Loucy (cell line): Measurements from ENCODE around the gene CEP112.

Experiments
- H2AFZ ChIP-seq: fragments of 200-600 bp; sonication (generic); 2 replicates; pipeline ENCODE4 v1.6.0; 2016; ENCODE audit warnings: antibody characterized with exemption, mild to moderate bottlenecking, low read length, moderate library complexity
- H3F3A ChIP-seq: fragments of 200-600 bp; 2 replicates; pipeline ENCODE4 v1.6.0; 2016; ENCODE audit warnings: antibody characterized with exemption, low read depth, mild to moderate bottlenecking
- H3K27me3 ChIP-seq: fragments of 200-600 bp; sonication (generic); 2 replicates; pipeline ENCODE4 v1.6.1; 2014; ENCODE audit warnings: low read length, mild to moderate bottlenecking; ENCODE audit not compliant: insufficient read depth, poor library complexity, severe bottlenecking
- H3K36me3 ChIP-seq: fragments of 200-600 bp; sonication (generic); 2 replicates; pipeline ENCODE4 v1.6.1; 2016; ENCODE audit warnings: low read length; ENCODE audit not compliant: insufficient read depth
- H3K4me1 ChIP-seq: fragments of 200-600 bp; sonication (generic); 2 replicates; pipeline ENCODE4 v1.5.1; 2014; ENCODE audit warnings: low read length, mild to moderate bottlenecking; ENCODE audit not compliant: insufficient read depth, poor library complexity, severe bottlenecking
- H3K4me2 ChIP-seq: fragments of 200-600 bp; sonication (generic); 2 replicates; pipeline ENCODE4 v1.6.0; 2014; ENCODE audit warnings: antibody characterized with exemption, low read length, low read depth, mild to moderate bottlenecking; ENCODE audit not compliant: poor library complexity, severe bottlenecking
- H3K4me3 ChIP-seq: fragments of 200-600 bp; sonication (generic); 2 replicates; pipeline ENCODE4 v1.5.1; 2014; ENCODE audit warnings: low read length, mild to moderate bottlenecking, mixed read lengths; ENCODE audit not compliant: poor library complexity, severe bottlenecking
- H3K79me2 ChIP-seq: fragments of 200-600 bp; sonication (generic); 2 replicates; pipeline ENCODE4 v1.6.1; 2014; ENCODE audit warnings: low read length; ENCODE audit not compliant: insufficient read depth
- H3K9ac ChIP-seq: fragments of 200-600 bp; sonication (generic); 2 replicates; pipeline ENCODE4 v1.6.0; 2014; ENCODE audit warnings: mild to moderate bottlenecking, low read depth, low read length, moderate library complexity; ENCODE audit not compliant: poor library complexity, severe bottlenecking
- H3K9me2 ChIP-seq: fragments of 200-600 bp; sonication (generic); replicated peaks from 2 replicates; pipeline ENCODE4 v1.6.1; 2016; ENCODE audit warnings: low read depth, low read length, mixed read lengths
- H3K9me3 ChIP-seq: fragments of 200-600 bp; sonication (generic); 2 replicates; pipeline ENCODE4 v1.6.1; 2014; ENCODE audit warnings: mild to moderate bottlenecking, antibody characterized with exemption, low read length, low read depth; ENCODE audit not compliant: insufficient read depth
- H4K20me1 ChIP-seq: fragments of 200-600 bp; sonication (generic); 2 replicates; pipeline ENCODE4 v1.6.0; 2014; ENCODE audit warnings: antibody characterized with exemption, low read length, mild to moderate bottlenecking; ENCODE audit not compliant: insufficient read depth, poor library complexity, severe bottlenecking
- EZH2phosphoT487 ChIP-seq: fragments of 200-600 bp; IDR thresholded peaks from 2 replicates; pipeline ENCODE4 v1.6.1; 2018; ENCODE audit warnings: antibody characterized with exemption, mild to moderate bottlenecking, moderate library complexity, borderline replicate concordance
- TF ChIP-seq, protein P1 (sequence below): fragments of 200-600 bp; sonication (generic); conservative IDR thresholded peaks from 2 replicates; pipeline ENCODE4 v1.5.1; 2014; ENCODE audit warnings: mild to moderate bottlenecking, antibody characterized with exemption, low read length

Gene CEP112

DNA sequence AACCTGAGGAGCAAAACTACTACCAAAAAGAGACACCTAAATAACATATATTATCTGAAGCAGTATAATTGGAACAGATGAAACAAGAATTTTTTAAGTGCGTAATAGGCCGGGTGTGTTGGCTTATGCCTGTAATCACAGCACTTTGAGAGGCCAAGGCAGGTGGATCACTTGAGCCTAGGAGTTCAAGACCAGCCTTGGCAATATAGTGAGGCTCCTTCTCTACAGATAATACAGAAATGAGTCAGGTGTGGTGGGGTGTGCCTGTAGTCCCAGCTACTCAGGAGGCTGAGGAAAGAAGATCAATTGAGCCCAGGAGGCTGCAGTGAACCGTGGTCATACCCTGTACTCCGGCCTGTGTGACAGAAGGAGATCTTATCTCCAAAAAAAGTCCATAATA is 336.3 kb downstream of the CEP112 start:
- H3F3A ChIP-seq, result no peaks in the 10 kb centered on the region
- H3K27me3 ChIP-seq, result no peaks in the 10 kb centered on the region
- H3K4me3 ChIP-seq, result no peak overlapping the region
- no peak overlapping the region for H2AFZ ChIP-seq
- no peaks in the 10 kb centered on the region for H3K79me2 ChIP-seq
- no peak overlapping the region for H3K4me2 ChIP-seq
- H3K9me2 ChIP-seq, result no peaks in the 10 kb centered on the region
- TF ChIP-seq, protein P1, sequence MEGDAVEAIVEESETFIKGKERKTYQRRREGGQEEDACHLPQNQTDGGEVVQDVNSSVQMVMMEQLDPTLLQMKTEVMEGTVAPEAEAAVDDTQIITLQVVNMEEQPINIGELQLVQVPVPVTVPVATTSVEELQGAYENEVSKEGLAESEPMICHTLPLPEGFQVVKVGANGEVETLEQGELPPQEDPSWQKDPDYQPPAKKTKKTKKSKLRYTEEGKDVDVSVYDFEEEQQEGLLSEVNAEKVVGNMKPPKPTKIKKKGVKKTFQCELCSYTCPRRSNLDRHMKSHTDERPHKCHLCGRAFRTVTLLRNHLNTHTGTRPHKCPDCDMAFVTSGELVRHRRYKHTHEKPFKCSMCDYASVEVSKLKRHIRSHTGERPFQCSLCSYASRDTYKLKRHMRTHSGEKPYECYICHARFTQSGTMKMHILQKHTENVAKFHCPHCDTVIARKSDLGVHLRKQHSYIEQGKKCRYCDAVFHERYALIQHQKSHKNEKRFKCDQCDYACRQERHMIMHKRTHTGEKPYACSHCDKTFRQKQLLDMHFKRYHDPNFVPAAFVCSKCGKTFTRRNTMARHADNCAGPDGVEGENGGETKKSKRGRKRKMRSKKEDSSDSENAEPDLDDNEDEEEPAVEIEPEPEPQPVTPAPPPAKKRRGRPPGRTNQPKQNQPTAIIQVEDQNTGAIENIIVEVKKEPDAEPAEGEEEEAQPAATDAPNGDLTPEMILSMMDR, result no peak
- TF ChIP-seq EZH2phosphoT487, result no peak
- no peak overlapping the region for H3K9ac ChIP-seq
- H4K20me1 ChIP-seq, result no peaks in the 10 kb centered on the region
- no peaks in the 10 kb centered on the region for H3K4me1 ChIP-seq
- H3K36me3 ChIP-seq, result no peaks in the 10 kb centered on the region
- H3K9me3 ChIP-seq, result no peaks in the 10 kb centered on the region

DNA sequence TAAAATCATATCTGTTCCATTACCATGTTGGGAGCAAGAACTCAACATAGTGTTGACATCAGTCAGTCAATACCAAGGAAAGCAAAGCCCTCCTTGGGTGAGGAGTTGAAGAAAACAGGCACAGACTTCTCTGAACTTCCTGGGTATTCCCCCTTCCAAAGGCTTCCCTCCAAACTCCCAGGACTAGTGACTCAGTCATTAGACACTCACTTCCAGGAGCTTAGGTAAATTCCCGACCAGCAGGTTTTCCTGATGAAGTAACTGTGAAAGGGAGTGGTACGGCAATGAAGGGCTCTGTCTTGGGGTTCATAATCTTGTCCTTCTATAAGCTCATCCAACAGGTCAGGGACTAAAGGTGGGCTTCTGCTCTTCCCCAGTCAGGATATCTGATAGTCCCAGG is 336.7 kb downstream of the CEP112 start:
- Histone ChIP-seq H3K4me1 (no peaks in the 10 kb centered on the region), H3K9me3 (no peaks in the 10 kb centered on the region), H3K27me3 (no peaks in the 10 kb centered on the region), H2AFZ (no peak overlapping the region), H4K20me1 (no peaks in the 10 kb centered on the region), H3K4me2 (no peak overlapping the region), H3K9ac (no peak overlapping the region), H3K79me2 (no peaks in the 10 kb centered on the region), H3K4me3 (no peak overlapping the region), H3K9me2 (no peaks in the 10 kb centered on the region), H3F3A (no peaks in the 10 kb centered on the region), H3K36me3 (no peaks in the 10 kb centered on the region)
- TF ChIP-seq, protein P1, result no peak
- TF ChIP-seq EZH2phosphoT487, result no peak

DNA sequence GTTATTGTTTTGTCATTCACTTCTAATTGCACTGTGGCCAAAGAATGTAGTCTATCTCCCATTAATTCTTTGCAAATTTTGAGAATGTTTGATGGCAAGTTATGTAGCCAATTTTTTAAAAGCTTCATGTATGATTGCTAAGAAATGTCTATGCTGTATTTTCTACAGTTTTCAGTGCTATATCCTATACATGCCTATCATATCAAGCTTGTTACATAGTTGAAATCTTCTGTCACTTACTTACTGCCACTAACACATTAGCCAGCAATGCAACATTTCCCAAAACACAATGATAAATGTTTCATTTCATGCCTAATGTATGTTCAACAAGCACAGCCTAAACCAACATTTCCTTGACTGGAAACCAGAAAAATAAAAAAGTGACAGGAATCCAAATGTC is 338.1 kb downstream of the CEP112 start:
- Histone ChIP-seq H3K9ac (no peak overlapping the region), H4K20me1 (no peaks in the 10 kb centered on the region), H3K9me2 (no peaks in the 10 kb centered on the region), H3K9me3 (no peaks in the 10 kb centered on the region), H2AFZ (no peak overlapping the region), H3K4me1 (no peaks in the 10 kb centered on the region), H3K79me2 (no peaks in the 10 kb centered on the region), H3K4me2 (no peak overlapping the region), H3K4me3 (no peak overlapping the region), H3F3A (no peaks in the 10 kb centered on the region), H3K36me3 (no peaks in the 10 kb centered on the region), H3K27me3 (no peaks in the 10 kb centered on the region)
- TF ChIP-seq, protein P1, result no peak
- no peak for TF ChIP-seq EZH2phosphoT487
